Cortex of kidney (tissue), 1 donor: ENCODE data around the gene ZCCHC2.

ENCODE experiments used
- DNase-seq: peaks from one replicate; lab custom pipeline; 2025; lab: John Stamatoyannopoulos, UW

Gene ZCCHC2

DNA sequence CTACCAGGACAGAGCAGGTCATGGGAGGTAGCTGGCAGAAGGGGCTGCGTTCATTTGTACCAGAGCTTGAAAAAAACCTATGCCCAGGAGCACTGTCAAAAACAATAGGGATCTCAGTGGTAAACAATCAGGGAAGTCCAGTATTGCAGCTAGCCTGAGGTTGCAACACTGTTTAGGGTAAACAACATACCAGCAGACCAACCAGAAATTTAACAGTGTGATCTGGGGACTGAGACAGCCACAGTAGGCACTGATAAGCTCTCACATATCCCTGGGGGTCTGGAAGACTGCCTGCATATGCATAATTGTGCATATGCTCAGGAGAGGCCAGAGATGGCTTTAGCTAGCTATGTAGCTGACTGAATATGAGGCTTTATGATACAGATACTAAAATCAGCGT is 12.0 kb upstream of the ZCCHC2 start:
- DNase-seq: no peak

DNA sequence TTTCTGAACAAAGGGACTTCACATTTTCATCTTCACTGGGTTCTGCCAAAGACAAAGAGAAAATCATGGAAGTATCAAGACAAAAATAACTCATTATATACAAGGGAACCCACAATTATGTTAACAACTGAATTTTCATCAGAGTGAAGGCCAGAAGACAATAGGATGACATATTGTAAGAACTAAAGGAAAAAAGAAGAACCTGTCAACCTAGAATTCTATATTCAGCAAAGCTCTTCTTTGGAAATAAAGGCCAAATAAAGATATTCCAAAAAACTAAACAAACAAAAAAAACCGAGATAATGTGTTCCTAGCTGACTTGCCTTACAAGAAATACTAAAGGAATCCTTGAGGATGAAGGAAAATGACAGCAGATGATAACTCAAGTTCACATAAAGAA is 10.3 kb upstream of the ZCCHC2 start:
- DNase-seq: no peak

DNA sequence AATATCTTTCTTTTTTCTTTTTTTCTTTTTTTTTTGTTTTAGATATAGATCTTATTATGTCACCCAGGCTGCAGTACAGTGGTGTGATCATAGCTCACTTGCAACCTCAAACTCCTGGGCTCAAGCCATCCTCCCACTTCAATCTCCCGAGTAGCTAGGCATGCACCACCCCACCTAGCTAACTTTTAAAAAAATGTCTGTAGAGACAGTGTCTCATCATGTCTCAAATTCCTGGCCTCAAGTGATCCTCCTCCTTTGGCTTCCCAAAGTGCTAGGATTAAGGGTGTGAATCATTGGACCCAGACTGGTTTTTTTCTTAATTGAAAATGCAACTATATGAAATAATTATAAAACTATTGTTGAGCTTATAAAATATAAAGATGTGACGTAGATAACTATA is 9.8 kb upstream of the ZCCHC2 start:
- no peak for DNase-seq

DNA sequence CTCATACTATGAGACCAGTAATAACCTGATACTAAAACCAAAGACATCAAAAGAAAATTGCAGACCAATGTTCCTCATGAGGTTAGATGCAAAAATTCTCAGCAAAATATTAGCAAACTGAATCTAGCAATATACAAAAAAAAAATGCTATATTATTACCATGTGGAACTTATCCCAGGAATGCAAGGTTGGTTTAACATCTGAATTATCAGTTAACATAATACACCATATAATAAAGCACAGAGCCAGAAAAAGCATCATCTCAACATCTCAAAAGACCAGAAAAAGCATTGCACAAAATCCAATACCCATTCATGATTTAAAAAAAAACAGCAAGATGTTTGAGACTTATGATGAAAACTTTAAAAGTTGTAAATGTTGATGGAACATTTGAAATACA is 8.3 kb upstream of the ZCCHC2 start:
- DNase-seq: no peak

DNA sequence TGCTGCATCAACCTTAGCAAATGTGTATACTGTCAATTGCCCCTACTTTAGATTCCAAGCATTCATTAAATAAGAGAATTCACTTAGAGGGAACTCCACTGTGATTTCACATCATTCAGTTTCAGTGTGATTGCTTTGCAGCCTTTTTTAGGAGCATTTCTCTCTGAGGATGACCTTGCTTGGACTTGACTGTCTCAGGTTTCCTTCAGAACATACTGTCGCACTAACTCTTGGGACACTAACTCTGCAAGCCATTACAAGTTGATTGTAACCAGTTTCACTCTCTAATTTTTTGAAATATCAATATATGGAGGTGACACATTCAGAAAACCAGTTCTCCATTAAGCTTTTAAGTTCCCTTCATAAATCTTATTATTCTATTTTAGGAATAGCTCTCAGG is 6.6 kb upstream of the ZCCHC2 start:
- DNase-seq: no peak

DNA sequence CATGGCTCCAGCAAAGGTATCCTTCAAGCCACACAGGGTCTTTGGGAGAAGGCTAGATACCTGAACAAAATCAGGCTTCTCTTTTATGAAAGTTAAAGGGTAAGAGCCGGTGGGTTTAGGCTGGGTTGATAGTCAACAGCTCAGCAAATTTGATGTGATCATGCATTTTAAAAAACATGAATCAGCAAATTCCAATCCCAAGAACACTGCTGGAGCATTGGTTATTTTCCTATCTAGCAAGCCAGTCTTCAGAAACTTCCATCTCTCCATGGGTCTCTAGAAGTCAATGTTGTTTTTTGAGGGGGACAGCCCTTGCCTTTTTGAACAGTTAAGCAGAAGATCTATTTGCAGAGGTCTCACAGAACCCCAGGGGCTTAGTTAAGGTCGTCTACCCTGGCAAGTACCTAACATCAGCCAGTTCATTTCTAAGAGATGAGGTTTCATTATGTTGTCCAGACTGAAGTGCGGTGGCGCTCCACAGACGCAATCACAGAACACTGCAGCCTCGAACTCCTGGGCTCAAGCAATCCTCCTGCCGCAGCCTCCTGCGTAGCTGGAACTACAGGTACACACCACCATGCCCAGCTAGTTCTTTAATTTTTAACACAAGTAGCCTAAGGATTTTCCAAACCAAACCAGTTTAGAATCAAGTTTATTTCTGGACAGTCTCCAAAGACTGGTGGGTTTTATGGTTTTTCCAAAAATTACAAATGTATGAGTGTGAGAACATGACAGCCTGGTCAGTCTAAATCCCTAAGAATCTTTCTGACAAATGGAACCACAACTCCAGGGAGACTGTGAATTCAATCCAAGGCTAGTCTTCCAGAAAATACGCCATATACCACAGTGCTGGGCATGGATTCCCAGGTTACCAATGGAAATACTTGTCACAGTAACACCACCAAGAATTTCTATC is 4.1 kb upstream of the ZCCHC2 start:
- no peak for DNase-seq

DNA sequence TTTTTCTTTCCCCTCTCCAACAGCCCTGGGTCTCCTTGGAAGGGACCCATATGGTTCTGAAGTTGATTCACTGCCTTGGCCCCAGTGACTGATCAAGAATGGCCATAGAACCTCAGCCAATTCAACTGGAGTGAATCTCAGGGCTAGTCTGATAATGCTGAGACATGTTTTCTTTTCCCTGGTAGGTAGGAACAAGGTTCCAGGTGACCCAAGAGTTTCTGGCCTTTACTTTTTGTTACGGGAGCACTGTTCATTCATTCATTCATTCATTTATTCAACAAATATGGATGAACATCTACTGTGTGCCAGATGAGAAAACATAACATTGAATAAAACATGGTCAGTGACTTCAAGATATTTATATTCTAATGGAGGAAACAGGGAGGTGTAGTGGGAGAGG is 3.1 kb upstream of the ZCCHC2 start:
- DNase-seq: no peak

DNA sequence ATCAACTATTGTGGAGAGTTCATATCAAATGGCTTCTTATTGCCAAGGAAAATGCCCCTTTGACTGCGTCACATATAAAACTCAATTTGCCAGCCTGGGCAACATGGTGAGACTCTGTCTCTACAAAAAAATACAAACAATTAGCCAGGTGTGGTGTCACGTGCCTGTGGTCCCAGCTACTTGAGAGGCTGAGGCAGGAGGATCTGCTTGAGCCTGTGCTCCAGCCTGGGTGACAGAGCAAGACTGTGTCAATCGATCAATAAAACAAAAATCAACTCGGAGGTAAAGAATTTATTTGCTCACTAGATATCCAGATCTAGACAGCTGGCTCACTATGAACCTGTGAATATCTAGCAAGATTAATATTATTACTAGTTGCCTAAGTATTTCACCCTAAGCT is 1.7 kb upstream of the ZCCHC2 start:
- DNase-seq: no peak

DNA sequence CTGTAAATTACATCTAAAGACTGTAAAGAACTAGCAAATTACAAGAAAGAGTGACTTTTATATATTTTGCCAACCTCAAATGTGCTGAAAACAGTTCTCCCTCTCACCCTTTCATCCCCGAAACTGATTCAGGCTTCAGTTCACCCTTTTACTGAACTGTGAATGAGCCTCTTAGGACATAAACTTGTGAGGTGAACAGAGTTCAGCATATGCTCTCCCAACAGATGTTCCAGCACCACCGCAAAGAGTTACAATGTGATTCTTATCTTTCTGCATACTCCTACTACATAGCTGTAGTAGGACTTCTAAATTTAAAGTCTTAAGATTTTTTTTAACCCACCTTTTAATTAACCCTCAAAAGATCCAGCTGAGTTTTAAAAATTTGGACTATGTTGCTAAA is 1.2 kb upstream of the ZCCHC2 start:
- no peak for DNase-seq

DNA sequence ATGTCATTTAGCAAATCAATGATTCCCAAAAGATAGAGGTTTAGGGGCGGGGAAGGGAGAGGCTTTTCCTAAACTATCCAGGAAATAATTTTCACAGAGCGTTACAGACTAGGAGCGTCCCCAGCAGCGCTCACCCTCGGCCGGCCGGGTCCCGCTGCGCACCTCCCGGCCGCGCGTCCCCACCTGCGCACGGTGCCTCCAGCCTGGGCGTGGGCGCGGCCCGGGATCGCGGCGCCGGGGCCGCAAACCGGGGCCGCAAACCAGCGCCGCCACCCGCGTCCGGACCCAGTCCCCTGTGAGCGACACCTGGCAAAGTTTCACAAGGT is 684 bp upstream of the ZCCHC2 start:
- DNase-seq: no peak

DNA sequence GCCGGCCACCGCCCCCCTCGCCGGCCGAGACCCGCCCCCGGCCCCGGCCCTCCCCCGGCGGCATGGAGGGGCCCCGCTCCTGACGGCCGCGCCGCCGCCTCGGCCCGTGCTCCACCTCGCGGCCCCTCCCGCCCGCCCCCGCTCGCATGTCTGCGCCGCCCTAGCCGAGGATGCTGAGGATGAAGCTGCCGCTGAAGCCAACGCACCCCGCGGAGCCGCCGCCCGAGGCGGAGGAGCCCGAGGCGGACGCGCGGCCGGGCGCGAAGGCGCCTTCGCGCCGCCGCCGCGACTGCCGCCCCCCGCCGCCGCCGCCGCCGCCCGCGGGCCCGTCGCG is 397 bp downstream of the ZCCHC2 start:
- no peak for DNase-seq

DNA sequence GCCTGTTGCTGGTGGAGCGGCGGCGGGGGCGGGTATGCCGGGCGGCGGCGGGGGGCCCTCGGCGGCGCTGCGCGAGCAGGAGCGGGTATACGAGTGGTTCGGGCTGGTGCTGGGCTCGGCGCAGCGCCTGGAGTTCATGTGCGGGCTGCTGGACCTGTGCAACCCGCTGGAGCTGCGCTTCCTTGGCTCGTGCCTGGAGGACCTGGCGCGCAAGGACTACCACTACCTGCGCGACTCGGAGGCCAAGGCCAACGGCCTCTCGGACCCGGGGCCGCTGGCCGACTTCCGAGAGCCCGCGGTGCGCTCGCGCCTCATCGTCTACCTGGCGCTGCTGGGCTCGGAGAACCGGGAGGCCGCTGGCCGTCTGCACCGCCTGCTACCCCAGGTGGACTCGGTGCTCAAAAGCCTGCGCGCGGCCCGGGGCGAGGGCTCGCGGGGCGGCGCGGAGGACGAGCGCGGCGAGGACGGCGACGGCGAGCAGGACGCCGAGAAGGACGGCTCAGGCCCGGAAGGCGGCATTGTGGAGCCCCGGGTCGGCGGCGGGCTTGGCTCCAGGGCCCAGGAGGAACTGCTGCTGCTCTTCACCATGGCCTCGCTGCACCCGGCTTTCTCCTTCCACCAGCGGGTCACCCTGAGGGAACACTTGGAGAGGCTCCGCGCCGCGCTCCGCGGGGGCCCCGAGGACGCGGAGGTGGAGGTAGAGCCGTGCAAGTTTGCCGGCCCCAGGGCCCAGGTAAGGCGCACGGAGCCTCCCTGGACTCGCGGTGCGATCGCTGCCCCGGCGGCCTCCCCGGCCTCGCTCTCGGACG is 1.0 kb downstream of the ZCCHC2 start:
- DNase-seq: peak; percentile 10

DNA sequence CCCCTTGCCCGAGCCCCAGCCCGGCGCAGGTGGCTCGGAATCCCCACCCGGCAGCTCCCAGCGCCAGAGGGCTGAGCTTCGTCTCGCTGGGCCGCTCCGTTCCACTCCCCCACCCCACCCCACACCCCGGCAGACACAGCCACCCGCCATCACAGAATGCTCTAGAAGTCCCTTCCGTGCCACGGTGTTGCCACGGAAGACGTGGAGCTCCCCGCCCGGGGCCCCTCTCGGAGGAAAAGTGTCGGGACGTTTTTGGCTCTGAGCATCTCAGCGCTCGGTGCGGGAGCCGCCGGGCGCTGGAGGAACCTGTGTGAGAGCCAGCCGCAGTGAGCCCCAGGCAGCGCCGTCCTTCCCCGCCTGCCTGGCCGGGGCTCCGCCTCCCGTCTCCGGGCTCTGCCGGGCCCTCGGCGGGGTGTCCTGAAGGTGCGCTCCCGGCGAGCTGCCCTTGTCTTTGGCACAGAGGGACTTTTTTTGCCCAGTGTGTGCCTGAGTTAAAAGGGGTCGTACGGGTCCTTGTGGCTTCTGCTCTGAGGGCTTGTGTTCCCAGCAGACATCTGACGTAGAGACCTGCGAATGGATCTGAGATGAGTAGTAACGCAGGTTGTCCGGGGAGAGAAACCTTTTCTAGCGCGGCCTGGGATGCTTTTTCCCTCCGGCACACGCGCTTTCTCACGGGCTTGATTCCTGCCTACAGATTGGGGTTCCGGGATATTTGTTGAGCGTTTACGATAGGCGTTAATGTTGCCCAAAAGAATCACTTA is 1.8 kb downstream of the ZCCHC2 start:
- no peak for DNase-seq

DNA sequence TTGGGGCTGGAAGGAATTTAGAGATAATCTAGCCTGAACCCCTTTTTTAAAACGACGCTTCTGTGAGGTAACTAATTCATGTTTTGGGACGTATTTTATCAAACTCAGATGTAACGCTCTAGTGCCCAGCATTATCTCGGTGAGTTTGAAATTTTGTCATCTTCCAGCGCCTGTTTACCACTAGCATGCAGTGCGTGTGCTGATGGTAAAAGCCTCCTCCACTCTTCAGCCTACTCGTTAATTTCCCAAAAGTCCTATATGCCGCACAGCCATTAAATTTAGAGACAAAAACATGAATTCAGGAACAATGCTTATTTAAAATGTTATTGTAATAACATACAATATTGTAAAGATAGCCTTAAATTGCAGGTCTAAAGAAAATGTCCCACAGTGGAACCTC is 2.8 kb downstream of the ZCCHC2 start:
- DNase-seq: no peak

DNA sequence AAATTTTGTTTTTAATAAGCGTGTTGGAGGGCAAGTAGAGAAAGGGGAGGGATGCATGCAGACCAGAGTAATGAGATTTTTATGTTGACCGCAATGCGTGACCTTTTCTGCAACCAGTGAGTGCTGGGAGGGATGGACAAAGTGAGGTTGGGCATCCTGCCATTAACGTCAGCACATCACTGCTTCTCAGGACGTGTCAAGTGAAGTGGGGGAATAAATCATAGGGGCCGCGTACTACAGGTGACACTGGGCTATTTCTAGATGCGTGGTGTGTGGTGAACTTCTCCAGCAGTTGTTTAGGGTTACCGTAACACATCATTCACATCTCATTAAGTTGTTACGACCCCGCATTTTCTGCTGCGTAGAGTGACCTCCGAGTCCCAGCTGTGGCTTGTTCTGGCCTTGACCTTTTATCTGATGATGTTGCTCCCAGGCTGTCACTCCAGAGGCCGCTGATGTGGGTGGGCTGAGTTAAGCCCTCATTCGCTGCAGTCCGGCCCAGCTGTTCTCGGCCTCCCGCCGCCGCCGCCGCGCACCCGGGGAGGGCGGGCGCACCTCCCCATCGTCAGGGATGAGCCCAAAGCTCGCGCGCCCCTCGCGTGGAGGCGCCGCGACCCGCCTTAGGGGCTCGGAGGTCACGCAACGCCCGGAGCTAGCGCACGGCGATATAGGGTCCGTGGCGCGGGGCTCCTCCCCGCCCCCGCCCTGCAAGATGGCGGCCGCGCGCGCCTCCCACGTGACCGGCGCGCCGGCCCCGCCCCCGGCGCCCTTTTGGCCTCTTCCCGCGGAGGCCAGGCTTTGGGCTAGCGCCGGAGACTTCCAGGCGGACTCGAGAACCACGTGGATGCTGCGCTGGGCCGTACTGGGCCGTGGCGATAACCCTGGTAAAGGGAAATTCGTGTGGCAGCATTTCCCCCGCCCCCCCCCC is 3.5 kb downstream of the ZCCHC2 start:
- no peak for DNase-seq

DNA sequence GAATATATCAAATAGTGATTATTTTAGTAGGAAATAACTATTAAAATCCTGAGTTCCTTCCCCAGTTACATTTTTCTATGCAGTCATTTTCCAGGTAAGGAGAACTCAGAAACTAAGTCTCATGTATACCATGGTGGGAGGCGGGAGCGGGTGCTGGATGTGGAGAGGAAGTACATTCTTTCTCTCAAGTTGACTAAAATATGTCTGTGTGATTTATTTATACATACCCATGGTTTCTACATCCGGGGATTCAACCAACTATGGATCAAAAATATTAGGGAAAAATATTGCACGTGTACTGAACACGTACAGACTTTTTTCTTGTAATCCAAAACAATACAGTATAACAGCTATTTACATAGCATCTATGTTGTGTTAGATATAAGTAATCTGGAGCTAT is 6.8 kb downstream of the ZCCHC2 start:
- no peak for DNase-seq

DNA sequence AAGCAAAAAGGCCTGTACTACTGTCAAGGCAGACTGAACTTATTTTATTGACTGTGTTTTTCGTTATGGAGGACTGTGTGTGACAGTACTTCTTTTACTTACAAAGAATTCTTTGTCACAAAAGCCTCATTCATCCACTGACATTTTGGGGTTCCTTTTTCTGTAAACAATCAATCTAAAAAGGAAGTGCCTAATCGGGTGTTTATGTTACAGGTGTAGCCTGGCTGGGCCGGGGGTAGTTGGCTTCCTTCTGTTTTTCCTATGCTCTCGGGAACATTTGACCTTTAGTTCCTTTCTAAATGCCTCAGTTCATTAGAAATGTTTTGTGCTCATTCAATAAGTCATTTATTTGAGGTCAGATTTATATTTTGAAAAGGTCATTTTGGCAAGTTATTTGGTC is 8.3 kb downstream of the ZCCHC2 start:
- no peak for DNase-seq

DNA sequence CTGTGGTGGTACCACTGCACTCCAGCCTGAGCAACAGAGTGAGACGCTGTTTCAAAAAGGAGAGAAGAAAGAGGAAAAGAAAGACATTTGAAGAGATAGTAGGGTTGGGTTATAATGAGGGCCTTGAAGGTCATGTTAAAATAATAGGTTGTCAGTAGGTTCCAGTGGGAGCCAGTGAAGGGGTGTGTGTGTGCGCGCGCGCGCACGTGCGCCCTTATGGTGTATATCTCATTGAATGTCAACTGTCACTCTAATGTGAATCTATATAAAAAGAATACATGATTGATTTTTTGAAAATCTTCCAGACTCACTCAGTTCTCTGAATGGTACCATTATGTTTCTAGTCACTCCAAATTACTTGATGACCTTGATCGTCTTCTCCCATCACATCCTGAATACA is 9.1 kb downstream of the ZCCHC2 start:
- no peak for DNase-seq

DNA sequence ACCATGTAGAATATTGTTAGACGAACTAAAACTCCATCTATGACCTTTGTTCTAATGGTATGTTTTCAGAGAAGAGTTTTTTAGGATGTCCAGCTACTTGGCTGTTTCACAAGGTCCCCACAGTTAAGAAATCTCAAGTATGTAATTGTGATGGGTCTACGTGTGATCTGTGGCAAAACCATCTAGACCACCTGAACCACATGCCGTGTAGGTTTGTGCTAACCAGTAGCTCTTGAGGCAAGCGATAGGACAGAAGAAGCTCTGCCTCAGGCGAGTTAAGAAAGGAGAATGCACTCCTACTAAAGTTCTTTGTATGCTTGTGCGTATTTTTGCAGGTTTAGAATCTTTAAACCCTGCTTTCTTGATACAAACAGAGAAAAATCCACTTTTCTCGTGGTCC is 13.2 kb downstream of the ZCCHC2 start:
- no peak for DNase-seq

DNA sequence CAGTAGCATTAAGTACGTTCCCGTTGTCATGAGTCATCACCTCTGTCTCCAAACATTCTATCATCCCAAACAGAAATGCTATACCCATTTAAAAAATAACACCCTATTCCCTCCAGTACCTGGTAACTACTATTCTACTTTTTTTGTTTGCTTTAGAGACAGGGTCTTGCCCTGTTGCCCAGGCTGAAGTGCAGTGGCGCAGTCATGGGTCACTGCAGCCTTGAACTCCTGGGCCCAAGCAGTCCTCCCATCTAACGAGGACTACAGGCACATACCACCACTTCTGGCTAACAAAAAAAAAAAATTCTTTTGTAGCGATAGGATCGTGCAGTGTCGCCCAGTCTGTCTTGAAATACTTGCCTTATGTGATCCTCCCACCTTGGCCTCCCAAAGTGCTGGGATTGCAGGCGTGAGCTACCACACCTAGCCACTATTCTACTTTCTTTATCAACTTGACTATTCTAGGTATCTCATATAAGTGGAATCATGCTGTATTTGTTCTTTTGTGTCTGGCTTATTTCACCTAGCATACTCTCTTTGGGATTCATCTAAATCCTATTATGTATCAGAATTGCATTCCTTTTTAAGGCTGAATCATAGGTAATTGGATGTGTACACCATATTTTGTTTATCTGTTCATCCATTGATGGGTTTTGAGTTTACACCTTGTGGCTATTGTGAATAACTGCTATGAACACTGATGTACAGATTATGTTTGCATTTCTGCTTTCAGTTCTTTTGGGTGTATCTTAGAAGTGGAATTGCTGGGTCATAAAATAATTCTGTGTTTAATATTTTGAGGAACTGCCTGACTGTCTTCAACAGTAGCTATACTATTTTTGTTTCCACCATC is 14.4 kb downstream of the ZCCHC2 start:
- no peak for DNase-seq

DNA sequence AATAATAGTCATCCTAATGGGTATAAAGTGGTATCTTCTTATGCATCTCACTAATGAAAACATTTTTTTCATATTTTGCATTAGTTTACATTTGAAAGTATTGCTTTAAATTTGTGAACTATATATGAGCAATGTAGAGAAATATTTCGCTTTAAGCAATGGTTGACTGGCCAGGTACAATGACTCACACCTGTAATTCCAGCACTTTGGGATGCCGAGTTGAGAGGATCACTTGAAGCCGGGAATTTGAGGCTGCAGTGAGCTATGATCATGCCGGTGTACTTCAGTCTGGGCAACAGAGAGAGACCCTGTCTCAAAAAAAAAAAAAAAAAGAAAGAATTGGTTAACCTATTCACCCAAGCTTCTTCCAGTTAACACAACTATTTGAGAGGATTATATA is 15.1 kb downstream of the ZCCHC2 start:
- no peak for DNase-seq
